Skeletal muscle satellite cell (primary cell): ENCODE data around the gene LIAS.
"Not testable (repeated sequence)": the region's sequence is repeated elsewhere in the genome, so short reads cannot be mapped to it uniquely, and the experiment has no call there.

Source experiments
- H3K27me3 ChIP-seq: 2 replicates; pipeline ENCODE4 v1.7.0; 2013; ENCODE audit warnings: low read length; ENCODE audit not compliant: control insufficient read depth, insufficient read depth
- H3K36me3 ChIP-seq: 2 replicates; pipeline ENCODE4 v1.7.0; 2013; ENCODE audit warnings: mild to moderate bottlenecking, control low read depth, low read length; ENCODE audit not compliant: insufficient read depth
- H3K4me1 ChIP-seq: 2 replicates; pipeline ENCODE4 v1.7.0; 2013; ENCODE audit warnings: low read length; ENCODE audit not compliant: control insufficient read depth, insufficient read depth
- H3K4me2 ChIP-seq: 2 replicates; pipeline ENCODE4 v1.7.0; 2013; ENCODE audit warnings: mild to moderate bottlenecking, low read length
- H3K4me3 ChIP-seq: 2 replicates; pipeline ENCODE4 v1.7.0; 2013; ENCODE audit warnings: low read length
- H3K9ac ChIP-seq: 2 replicates; pipeline ENCODE4 v1.7.0; 2013; ENCODE audit warnings: mild to moderate bottlenecking, low read depth, low read length, moderate library complexity
- H3K9me3 ChIP-seq: replicated peaks from 2 replicates; pipeline ENCODE4 v1.7.0; 2013; ENCODE audit warnings: mild to moderate bottlenecking, control low read depth, low read length

Gene LIAS

DNA sequence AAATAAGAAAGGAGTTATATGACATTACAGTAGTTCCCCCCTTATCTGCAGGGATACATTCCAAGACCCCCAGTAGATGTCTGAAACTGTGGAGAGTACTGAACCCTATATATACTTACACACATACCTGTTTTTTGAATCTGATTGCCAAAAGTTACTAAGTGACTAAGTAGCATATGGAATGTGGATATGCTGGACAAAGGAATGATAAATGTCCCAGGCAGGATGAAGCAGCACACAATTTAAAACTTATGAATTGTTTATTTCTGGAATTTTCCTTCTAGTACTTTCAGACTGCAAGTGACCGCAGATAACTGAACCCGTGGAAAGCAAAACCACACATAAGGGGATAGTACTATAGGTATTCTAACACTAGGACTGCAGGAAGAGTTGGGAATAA is 45.7 kb downstream of the LIAS start:
- Histone ChIP-seq H3K4me1 (peaks cover 19% of the 10 kb centered on the region), H3K27me3 (no peaks in the 10 kb centered on the region), H3K36me3 (peaks cover 80% of the 10 kb centered on the region), H3K9me3 (no peaks in the 10 kb centered on the region), H3K9ac (no peak overlapping the region), H3K4me3 (no peak overlapping the region), H3K4me2 (no peak overlapping the region)

DNA sequence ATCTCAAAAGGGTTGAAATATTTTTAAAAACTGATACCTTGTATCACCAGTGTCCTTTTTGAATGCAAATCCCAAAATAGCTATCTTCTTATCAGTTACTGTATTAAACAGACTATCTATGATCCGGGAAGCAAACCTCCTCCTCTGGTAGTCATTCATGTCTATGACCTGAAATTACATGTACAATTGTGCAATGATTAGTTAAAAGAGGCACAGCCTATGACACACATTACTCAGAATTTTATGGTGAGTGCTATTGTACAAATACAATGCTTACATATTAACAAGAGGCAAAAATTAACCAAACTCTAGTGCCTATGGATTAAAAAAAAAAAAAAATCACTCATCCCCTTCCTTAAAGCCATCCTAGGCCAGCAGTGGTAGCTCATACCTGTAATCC is 46.7 kb downstream of the LIAS start:
- Histone ChIP-seq H3K36me3 (peaks cover 83% of the 10 kb centered on the region), H3K4me2 (no peak overlapping the region), H3K4me3 (no peak overlapping the region), H3K9me3 (no peaks in the 10 kb centered on the region), H3K27me3 (no peaks in the 10 kb centered on the region), H3K9ac (no peak overlapping the region), H3K4me1 (peaks cover 19% of the 10 kb centered on the region)

DNA sequence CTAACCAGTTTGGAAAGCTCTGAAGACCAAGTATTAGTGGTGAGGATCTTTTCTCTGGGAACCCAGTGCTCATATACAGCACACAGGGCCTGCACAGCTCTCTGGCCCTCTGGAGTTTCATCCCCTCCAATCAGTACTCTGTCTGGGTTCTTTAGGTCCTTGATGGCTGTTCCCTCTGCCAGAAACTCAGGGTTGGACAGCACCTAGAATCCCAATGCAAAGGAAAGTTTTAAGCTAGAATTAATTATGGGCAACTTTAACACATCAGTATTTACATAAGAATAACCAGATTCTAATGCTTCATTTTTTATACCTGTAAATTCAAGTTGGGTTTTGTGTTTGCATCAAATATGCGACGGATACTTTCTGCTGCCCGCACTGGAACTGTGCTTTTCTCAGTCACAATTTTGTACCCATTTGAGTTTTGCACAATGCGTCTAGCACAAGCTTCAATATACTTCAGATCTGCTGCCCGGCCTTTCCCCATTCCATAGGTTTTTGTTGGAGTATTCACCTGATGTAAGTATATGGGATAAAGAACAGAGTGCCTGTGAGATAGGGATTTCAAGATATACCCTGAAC is 51.6 kb downstream of the LIAS start:
- no peak overlapping the region for H3K4me2 ChIP-seq
- H3K9me3 ChIP-seq, result no peaks in the 10 kb centered on the region
- H3K4me1 ChIP-seq, result peaks cover 7% of the 10 kb centered on the region
- peaks cover 87% of the 10 kb centered on the region for H3K36me3 ChIP-seq
- H3K4me3 ChIP-seq, result no peak overlapping the region
- H3K27me3 ChIP-seq, result no peaks in the 10 kb centered on the region
- no peak overlapping the region for H3K9ac ChIP-seq

DNA sequence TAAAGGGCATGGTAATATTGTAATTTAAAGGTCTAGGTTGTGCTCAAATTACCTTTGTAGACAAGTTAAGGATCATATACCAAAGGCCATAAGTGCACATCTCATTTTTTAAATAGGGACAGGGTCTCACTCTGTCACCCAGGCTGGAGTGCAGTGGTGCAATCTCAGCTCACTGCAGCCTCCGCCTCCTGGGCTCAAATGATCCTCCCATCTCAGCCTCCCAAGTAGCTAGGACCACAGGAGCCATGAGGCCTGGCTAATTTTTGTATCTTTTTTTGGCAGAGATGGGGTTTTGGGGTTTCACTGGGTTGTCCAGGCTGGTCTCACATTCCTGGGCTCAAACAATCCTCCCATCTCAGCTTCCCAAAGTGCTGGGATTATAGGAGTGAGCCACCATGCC is 55.4 kb downstream of the LIAS start:
- Histone ChIP-seq H3K4me1 (peaks cover 12% of the 10 kb centered on the region), H3K36me3 (peaks cover 75% of the 10 kb centered on the region)

DNA sequence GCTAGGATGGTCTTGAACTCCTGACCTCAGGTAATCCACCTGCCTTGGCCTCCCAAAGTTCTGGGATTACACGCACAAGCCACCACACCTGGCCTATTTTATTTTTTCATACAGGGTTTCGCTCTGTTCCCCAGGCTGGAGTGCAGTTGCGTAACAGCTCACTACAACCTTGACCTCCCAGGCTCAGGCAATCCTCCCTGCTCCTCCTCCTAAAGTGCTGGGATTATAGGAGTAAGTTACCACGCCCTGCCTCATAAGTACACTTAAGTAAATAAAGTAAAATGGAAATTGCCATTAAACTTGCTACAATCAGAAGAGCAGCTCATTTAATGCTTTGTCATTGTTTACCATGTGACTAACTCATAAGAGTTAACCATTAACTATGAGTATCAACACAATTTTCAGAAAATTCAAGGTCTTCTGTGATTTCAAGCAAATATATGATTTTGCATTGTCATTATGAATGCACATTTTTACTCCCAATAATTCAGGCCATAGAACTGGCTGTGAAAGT is 56.1 kb downstream of the LIAS start:
- H3K4me1 ChIP-seq, result peaks cover 12% of the 10 kb centered on the region
- H3K9ac ChIP-seq, result peak overlapping the region; percentile 49
- no peak overlapping the region for H3K4me3 ChIP-seq
- H3K27me3 ChIP-seq, result no peaks in the 10 kb centered on the region
- no peaks in the 10 kb centered on the region for H3K9me3 ChIP-seq
- no peak overlapping the region for H3K4me2 ChIP-seq
- peaks cover 73% of the 10 kb centered on the region for H3K36me3 ChIP-seq

More for the DNA sequence above, 55.4 kb downstream of the LIAS start:
- not testable (repeated sequence) for H3K4me3 ChIP-seq, H3K9me3 ChIP-seq, H3K27me3 ChIP-seq, H3K4me2 ChIP-seq, H3K9ac ChIP-seq

DNA sequence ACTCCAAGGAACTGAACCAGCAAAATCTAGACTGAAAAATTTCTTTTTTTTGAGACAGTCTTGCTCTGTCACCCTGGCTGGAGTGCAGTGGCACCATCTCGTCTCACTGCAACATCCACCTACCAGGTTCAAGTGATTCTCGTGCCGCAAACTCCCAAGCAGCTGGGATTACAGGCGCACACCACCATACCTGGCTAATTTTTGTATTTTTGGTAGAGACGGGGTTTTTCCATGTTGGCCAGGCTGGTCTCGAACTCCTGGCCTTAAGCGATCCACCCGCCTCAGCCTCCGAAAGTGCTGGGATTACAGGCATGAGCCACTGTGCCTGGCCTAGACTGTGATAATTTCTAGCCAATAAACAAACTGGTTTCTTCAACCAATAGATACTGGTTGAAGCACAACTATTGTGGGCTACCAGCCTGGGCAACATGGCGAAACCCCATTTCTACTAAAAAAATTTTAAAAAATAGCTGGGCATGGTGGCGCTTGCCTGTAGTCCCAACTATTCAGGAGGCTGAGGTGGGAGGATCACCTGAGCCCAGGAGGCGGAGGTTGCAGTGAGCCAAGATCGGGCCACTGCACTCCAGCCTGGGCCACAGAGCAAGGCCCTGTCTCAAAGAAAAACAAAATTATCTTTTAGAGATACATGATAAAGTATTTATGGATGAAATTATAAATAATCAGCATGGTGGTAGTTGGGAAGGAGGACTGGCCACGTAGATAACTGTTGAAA is 57.0 kb downstream of the LIAS start:
- Histone ChIP-seq H3K4me1 (peaks cover 12% of the 10 kb centered on the region), H3K36me3 (peaks cover 69% of the 10 kb centered on the region), H3K9ac (peak overlapping the region; percentile 49)
- not testable (repeated sequence) for H3K9me3 ChIP-seq, H3K27me3 ChIP-seq, H3K4me2 ChIP-seq, H3K4me3 ChIP-seq

DNA sequence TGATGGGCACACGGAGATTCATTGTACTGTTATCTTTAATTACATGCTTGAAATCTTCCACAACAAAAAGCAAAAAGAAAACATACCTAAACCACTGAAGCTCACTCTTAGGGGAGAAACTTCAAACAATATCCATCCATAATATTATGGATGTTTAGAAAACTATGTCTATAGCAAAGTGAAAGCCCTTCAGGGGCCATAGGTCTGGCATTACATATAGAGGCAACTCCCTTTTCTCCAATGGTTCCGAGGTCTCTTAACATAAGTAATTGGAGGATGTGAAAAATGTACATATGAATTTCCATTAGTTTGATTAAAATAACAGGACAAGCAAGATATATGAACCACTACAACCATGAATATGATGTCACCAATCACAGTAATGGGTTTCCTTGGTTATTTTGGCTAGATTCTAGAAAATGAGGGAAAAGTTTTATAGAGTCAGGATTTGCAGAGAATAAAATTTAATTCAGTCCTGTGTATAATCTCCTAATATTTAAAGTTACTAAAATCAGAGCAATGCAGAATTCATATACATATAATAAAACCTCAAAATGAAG is 57.6 kb downstream of the LIAS start:
- H3K36me3 ChIP-seq, result peaks cover 65% of the 10 kb centered on the region
- H3K9ac ChIP-seq, result no peak overlapping the region
- H3K9me3 ChIP-seq, result no peaks in the 10 kb centered on the region
- peaks cover 19% of the 10 kb centered on the region for H3K4me1 ChIP-seq
- no peaks in the 10 kb centered on the region for H3K27me3 ChIP-seq
- no peak overlapping the region for H3K4me2 ChIP-seq
- no peak overlapping the region for H3K4me3 ChIP-seq

DNA sequence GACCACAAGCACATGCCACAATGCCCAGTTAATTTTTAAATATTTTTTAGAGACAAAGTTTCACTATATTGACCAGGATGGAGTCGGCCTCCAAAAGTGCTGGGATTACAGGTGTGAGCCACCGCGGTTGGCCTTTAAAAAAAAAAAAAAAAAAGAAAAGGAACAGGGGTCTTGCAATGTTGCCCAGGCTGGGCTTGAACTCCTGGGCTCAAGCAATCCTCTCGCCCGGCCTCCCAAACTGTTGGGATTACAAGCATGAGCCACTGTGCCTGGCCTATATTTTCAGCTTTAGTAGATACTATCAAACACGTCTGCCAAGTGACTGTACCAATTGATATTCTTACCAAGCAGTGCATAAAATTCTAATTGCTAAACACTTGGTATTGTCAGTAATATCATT is 59.6 kb downstream of the LIAS start:
- Histone ChIP-seq H3K36me3 (peaks cover 47% of the 10 kb centered on the region), H3K9ac (no peak overlapping the region), H3K27me3 (no peaks in the 10 kb centered on the region), H3K9me3 (no peaks in the 10 kb centered on the region), H3K4me2 (no peak overlapping the region), H3K4me3 (no peak overlapping the region), H3K4me1 (peaks cover 36% of the 10 kb centered on the region)

DNA sequence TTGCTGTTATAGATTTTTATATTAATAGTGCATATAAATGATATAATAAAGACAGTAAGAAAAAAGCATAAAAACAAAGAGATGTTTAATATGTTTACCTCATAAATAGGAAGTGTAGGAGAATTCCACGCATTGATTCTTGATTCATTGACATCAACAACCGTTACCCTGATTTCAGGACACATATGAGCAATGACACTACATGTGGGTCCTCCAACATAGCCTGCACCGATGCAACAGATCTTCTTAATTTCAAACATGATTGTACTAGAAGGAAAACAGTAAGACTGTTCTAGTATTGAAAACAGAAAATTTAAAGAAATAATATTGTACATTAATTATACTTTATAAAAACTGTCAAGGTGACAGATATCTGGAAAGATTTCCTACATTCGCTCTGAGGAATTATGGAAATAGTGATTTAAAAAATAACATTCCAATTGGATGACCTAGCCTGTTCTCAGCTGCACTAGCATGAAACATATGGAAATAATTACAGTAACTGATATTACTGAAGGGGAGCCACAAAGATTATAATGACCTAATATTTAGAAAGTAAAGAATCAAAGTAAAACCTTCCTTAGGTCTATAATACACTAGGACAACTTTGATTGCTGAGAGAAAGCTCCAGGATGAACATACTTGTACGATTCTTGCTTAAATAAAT is 62.5 kb downstream of the LIAS start:
- Histone ChIP-seq H3K4me1 (peaks cover 40% of the 10 kb centered on the region), H3K36me3 (peaks cover 43% of the 10 kb centered on the region), H3K27me3 (no peaks in the 10 kb centered on the region), H3K4me2 (peak overlapping the region; percentile 75), H3K9me3 (no peaks in the 10 kb centered on the region), H3K4me3 (peak overlapping the region; percentile 44), H3K9ac (peak overlapping the region; percentile 66)

DNA sequence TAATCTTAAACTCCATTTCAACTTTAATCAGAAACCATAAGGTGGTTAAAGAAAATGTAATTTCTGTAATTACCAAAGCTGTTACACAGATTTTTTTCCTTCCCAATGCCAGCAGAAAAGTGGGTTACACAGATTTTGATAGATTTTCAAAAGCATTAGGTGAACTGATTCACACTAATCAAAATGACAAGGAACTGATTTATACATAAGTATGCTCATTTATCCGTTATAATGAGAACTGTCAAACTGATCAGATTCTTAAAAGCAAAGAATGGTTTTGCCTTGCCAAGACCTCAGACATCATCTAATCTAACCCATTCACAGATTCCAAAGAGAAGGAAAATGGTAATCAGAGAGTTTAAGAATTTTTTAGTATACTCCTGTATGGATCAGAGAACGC is 63.2 kb downstream of the LIAS start:
- Histone ChIP-seq H3K9me3 (no peaks in the 10 kb centered on the region), H3K4me1 (peaks cover 40% of the 10 kb centered on the region), H3K4me2 (peak overlapping the region; percentile 75), H3K9ac (peak overlapping the region; percentile 66), H3K4me3 (peak overlapping the region; percentile 44), H3K36me3 (peaks cover 39% of the 10 kb centered on the region), H3K27me3 (no peaks in the 10 kb centered on the region)

DNA sequence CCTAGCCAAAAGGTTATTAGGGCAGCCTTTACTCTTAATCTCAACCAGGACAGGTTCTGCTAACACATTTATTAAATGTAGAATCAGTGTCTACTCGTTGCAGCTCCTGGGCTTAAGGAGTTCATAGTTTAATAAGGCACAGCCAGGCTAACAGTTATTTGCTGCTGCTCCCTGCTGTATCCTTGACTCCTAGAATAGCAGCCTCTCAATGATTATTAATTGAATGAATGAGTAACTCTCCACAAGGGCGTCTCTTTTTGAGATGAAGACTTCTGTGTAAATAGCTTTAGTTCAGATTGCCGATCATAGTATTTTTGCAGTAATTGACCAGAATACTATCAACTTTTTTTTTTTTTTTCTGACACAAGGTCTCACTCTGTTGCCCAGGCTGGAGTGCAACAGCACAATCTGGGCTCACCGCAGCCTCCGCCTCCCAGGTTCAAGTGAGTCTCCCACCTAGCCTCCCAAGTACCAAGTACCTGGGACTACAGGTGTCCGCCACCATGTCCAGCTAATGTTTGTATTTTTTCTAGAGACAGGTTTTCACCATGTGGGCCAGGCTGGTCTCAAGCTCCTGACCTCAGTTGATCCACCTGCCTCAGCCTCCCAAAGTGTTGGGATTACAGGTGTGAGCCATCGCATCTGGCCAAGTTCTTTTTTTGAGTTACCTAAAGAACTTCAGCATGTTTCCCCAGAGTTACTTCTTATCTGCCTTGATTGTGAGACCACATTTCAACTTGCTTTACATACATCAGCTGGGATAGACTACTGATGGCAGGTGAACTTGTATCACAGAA is 65.5 kb downstream of the LIAS start:
- Histone ChIP-seq H3K36me3 (peaks cover 23% of the 10 kb centered on the region), H3K4me3 (peak overlapping the region; percentile 47), H3K4me1 (peaks cover 47% of the 10 kb centered on the region), H3K27me3 (no peaks in the 10 kb centered on the region), H3K9me3 (no peaks in the 10 kb centered on the region), H3K9ac (no peak overlapping the region), H3K4me2 (peak overlapping the region; percentile 53)
